Testis (tissue), 3 donors: ENCODE results near the gene FANCG. TPM values are rescaled to one million over a fixed set of nuclear protein-coding genes. Genes with fewer than 3 reads are reported as not detected.
A peak's percentile ranks its signal among the peaks of the same experiment; 100 is the strongest.

ENCODE experiments used
- DNase-seq: peaks from one replicate; pipeline ENCODE4 v3.0.0-alpha.2; 2019
- H3K27ac ChIP-seq, 2 donors: fragments of 200-600 bp; sonication (generic); one replicate each; pipeline ENCODE4 v1.5.1; 2019
- H3K27me3 ChIP-seq: fragments of 200-600 bp; sonication (generic); one replicate; pipeline ENCODE4 v1.5.1; 2019
- H3K36me3 ChIP-seq: fragments of 200-600 bp; sonication (generic); one replicate; pipeline ENCODE4 v1.5.1; 2017; ENCODE audit warnings: low read depth; ENCODE audit errors: missing control alignments
- H3K4me1 ChIP-seq: fragments of 200-600 bp; sonication (generic); one replicate; pipeline ENCODE4 v1.5.1; 2019
- H3K4me3 ChIP-seq, 2 donors: fragments of 200-600 bp; sonication (generic); one replicate each; pipeline ENCODE4 v1.5.1; 2017 to 2019
- H3K9me3 ChIP-seq: fragments of 200-600 bp; sonication (generic); one replicate; pipeline ENCODE4 v1.5.1; 2017
- CTCF ChIP-seq, 3 experiments: fragments of 450-650 bp in 2 of 3; fragments of 200-600 bp in 1 of 3; sonication (generic) in 1 of 3; IDR thresholded peaks; one replicate each; pipeline ENCODE4 v1.5.1; 2016 to 2019; ENCODE audit warnings: antibody characterized with exemption in 3 of 3, mild to moderate bottlenecking in 2 of 3, moderate library complexity in 1 of 3
- POLR2A ChIP-seq: fragments of 450-650 bp; IDR thresholded peaks from one replicate; pipeline ENCODE4 v1.6.1; 2017; ENCODE audit warnings: antibody characterized with exemption, mild to moderate bottlenecking, moderate library complexity
- WGBS, 2 donors: methylation state at CpG; one replicate each; pipeline ENCODE4 v1.1.5; 2018; 5-methylcytosine and 5-hydroxymethylcytosine counted together
- intact Hi-C: fragments of 100-400 bp; cut with DNase I; formaldehyde crosslinking; loops from one replicate; pipeline ENCODE4 v1.15.1; 2023; ENCODE audit warnings: low total_unique reads
- polyA plus RNA-seq: library from polyadenylated mRNA; stranded (reverse); fragments of 350-450 nt; fragmentation: Illumina TruSeq; extraction: RNeasy Lipid Tissue Mini Kit (QIAGEN cat#74804); gene quantifications from one replicate; pipeline ENCODE4 v1.2.3, GENCODE V29; 2014; ENCODE audit warnings: low read depth, low replicate concordance; ENCODE audit not compliant: insufficient read depth
- total RNA-seq, 2 donors: library from RNA; depleted of rRNA; stranded (reverse); fragments of >200 nt; gene quantifications; one replicate each; pipeline ENCODE4 v1.2.3, GENCODE V29; 2016

FANCG gene
- total and polyA plus RNA-seq, 3 donors from 2014 or later: 25.5 to 57.2 (median 32.3) TPM

GRCh38 chr9:35110327-35110761 lies 30.6 kb upstream of the FANCG start:
- TF ChIP-seq POLR2A: no peak
- no peak for TF ChIP-seq CTCF (IDR thresholded peaks at IDR 0.05)
- peak; percentile 9 for DNase-seq
- Histone ChIP-seq H3K27ac (no peak overlapping the region), H3K36me3 (no peaks in the 10 kb centered on the region), H3K4me1 (peaks cover 36% of the 10 kb centered on the region), H3K9me3 (no peaks in the 10 kb centered on the region), H3K27me3 (no peaks in the 10 kb centered on the region), H3K4me3 (no peak overlapping the region)
- intact Hi-C loops: loop anchor here (10.0 kb wide), 2 partner anchors 364 to 444 kb away; no protein-coding TSS in a partner anchor
- WGBS, 2 donors: 42 to 50% methylated on average over 3 of the region's 3 CpGs

GRCh38 chr9:35108946-35109575 lies 29.3 kb upstream of the FANCG start:
- intact Hi-C loops: loop anchor here (10.0 kb wide), 1 partner anchor 114 kb away; no protein-coding TSS in a partner anchor
- DNase-seq: peak; percentile 7
- TF ChIP-seq POLR2A (no peak), CTCF (IDR thresholded peaks at IDR 0.05) (no peak)
- H3K27ac ChIP-seq: no peak overlapping the region
- H3K4me3 ChIP-seq: no peak overlapping the region
- WGBS, 2 donors: 63 to 72% methylated on average over 7 to 8 of the region's 8 CpGs
- no peaks in the 10 kb centered on the region for H3K27me3 ChIP-seq
- no peaks in the 10 kb centered on the region for H3K36me3 ChIP-seq
- H3K4me1 ChIP-seq: peaks cover 23% of the 10 kb centered on the region
- no peaks in the 10 kb centered on the region for H3K9me3 ChIP-seq

GRCh38 chr9:35108461-35108860 lies 28.7 kb upstream of the FANCG start:
- Histone ChIP-seq H3K27me3 (no peaks in the 10 kb centered on the region), H3K27ac (no peak overlapping the region), H3K9me3 (no peaks in the 10 kb centered on the region), H3K4me3 (no peak overlapping the region), H3K4me1 (peaks cover 21% of the 10 kb centered on the region), H3K36me3 (no peaks in the 10 kb centered on the region)
- intact Hi-C loops: loop anchor here (10.0 kb wide), 1 partner anchor 114 kb away; no protein-coding TSS in a partner anchor
- WGBS, 2 donors: 91 to 93% methylated on average over 5 to 6 of the region's 6 CpGs
- no peak for TF ChIP-seq POLR2A
- no peak for TF ChIP-seq CTCF (IDR thresholded peaks at IDR 0.05)
- DNase-seq: peak; percentile 8

- Histone ChIP-seq H3K36me3 (no peaks in the 10 kb centered on the region), H3K27me3 (no peaks in the 10 kb centered on the region), H3K4me1 (peaks cover 22% of the 10 kb centered on the region), H3K9me3 (no peaks in the 10 kb centered on the region), H3K4me3 (no peak overlapping the region), H3K27ac (no peak overlapping the region)
- no peak for DNase-seq
- WGBS, 2 donors: 72 to 80% methylated on average over 8 to 17 of the region's 18 CpGs
- intact Hi-C loops: loop anchor here (10.0 kb wide), 1 partner anchor 113 kb away; no protein-coding TSS in a partner anchor
- TF ChIP-seq POLR2A (no peak), CTCF (IDR thresholded peaks at IDR 0.05) (no peak)
Observed at GRCh38 chr9:35107297-35108290, 27.9 kb upstream of the FANCG start.
